AG20443 (cell line): ENCODE data around the gene BBS9.
A peak's percentile ranks its signal among the peaks of the same experiment; 100 is the strongest.
"Not testable (repeated sequence)": the region's sequence is repeated elsewhere in the genome, so short reads cannot be mapped to it uniquely, and the experiment has no call there.

ENCODE experiments used
- DNase-seq: peaks from one replicate; pipeline ENCODE4 v3.0.0; 2012; ENCODE audit warnings: low spot score, mixed read lengths

The BBS9 gene

DNA sequence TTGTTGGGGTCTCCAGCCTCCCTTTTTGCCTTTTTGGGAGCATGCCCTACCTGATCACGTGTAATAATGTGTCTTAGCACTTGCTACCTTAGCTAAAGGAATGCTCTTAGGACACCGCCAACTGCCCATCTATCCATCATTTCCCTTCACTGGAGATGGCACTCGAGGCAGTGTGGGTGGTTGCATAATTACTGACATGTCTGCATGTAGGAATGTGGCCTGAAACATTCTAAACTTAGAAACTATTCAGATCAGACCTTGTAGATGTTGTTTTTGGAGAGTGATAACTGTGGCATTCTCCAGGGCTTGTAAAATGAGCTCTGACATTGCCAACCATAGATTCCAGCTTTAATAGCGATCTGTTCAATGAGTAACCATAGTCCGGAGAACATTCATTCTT lies 365.8 kb downstream of the BBS9 start:
- DNase-seq, result peak; percentile 65

DNA sequence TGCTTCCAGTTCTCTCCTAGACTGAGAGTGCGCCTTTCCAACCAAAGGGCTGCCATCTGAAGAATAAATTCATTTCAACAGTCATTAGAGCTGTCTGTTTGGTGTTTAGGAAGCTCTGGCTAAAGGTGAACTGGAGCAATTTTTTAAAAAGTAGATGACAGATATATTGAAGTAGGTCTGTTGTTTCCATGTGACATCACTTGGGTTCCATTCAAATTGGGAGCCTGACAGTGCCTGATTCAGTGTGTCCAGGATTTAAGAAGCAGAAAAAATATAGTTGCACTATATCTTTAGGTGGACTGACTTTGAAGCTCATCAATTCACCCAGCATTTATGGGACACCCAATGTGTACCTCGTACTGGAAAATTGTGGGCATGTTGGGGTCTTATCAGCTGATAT lies 367.7 kb downstream of the BBS9 start:
- DNase-seq, result no peak

DNA sequence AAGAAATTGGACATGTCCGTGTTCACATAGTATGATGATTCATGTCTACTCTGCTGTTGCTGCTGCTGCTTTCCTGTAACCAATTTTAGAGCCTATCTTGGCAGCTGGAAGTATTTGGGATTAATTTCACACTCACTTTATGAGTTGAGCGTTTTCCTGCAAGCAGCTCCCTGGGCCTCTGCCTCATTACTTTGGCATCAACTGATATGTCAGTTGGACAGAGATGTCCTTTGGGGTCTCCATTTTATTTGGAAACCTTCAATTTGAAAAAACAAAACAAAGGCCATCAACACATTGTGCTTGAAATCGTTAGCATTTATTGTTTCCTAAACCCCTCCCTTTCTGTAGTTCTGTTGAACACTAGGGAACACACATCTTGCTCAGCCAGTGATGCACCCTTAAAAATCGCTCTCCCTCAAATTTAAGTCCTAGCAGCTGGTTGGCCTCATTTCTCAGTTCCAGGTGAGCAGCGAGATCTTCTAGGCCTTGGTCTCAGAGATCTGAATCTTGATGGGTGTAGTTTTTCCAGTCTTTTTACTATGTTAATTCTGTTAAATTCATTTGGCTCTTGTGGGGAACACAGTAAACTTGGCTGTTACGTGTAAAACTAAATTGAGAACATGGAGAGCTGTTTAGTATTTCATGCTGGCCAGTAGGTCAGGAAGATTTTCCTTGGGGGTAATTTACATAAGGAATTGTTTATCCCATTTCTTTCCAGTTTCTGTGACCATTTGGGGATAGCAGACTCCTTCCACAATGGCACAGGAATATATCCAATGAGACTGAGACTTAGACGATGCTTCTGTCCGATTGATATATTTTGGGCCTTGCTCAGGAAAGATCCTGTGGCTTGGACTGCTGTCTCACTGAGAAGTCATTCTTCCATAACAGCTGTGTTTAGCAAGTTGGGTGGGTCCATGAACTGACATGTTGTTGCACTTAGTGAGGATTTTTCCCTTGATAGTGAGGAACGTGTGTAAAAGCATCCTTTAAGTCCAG lies 371.6 kb downstream of the BBS9 start:
- peak; percentile 32 for DNase-seq

DNA sequence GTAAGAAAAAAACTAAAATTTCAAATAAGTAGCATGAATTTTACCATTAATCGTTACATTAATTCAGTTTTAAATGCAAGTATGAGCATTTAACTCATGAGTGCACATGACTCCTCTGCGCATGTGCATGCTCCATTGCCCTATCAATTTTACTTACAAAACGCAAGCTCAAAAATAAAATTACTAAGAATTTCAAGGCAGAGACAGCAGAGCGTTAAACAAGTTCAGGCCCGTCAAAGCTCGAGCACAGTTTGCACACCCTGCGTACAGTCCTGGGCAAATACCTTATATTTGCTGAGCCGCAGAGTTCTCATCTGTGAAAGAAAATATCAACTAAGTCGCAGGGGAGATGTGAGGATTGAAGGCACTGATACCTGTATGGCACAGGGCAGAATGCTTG lies 373.6 kb downstream of the BBS9 start:
- no peak for DNase-seq

DNA sequence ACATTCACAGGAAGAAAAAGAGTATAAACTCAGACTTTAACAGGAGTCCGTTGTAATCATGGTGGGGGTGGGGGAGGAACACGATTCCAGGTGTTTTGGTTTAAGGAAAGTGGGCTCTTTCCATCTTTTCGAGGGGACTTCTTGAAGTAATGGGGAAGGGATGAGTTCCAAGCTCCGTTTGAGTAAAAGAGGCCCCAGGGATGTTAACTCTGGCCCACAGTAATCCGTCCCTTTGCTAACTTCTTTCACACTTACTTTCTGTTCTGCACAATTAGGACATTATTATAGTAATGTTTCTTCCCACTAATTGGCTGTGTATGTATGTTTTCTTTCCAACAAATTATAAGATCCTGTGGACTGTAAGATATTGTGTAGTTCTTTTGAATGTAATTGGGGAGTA lies 374.4 kb downstream of the BBS9 start:
- no peak for DNase-seq

DNA sequence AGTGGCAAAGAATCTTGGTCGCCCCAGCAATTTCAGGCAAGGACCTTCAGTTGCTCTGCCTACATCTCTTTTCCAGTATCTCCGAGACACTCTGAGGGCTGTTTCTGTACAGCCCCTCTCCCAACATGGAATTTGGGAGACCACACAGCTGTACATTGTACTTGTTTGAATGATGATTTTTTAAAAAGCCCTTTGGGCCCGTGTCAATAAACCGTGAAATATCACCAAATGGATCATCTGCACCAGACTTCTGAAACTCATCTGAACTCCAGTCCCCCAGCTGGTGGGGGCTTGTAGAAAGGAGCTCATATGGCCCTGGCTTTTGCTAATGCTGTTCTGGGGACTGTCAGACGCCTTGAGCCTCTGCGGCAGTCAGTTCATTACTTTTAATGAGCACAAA lies 374.9 kb downstream of the BBS9 start:
- DNase-seq, result no peak

DNA sequence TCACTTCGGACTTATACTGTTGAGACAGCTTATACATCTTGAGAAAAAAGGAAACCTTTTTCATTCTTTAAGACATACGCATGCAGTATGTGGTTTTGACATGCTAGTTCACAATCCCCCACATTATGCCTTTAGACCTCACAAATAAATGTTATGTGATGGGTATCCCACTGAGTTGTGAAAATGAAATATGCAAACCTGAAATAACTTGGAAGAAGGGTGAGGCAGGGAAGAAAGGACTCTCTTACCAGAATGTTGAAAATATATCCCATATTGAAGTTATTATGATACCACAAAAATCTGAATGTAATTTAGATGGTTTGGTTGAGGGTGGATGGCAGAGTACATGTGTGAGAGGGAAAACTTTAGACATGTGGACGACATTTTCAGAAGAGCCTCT lies 379.8 kb downstream of the BBS9 start:
- DNase-seq, result no peak

DNA sequence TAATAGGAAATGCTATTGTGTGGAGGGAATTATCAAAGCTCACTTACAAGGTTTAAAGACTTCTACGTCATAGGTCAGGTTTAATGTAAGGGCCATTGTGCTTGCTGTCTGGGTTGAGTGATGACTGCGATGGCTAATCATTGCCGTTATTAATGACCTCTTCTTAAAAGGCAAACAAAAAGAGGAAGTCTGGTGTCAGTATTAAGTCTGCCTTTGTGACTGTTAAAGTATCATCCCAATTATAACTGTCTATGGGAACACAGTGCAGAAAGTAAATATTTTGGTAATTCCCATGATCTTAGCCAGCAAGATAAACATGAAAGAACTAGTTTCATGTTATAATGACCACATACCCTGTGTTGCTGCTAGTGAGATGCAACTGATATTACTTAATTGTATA lies 382.4 kb downstream of the BBS9 start:
- DNase-seq, result no peak

DNA sequence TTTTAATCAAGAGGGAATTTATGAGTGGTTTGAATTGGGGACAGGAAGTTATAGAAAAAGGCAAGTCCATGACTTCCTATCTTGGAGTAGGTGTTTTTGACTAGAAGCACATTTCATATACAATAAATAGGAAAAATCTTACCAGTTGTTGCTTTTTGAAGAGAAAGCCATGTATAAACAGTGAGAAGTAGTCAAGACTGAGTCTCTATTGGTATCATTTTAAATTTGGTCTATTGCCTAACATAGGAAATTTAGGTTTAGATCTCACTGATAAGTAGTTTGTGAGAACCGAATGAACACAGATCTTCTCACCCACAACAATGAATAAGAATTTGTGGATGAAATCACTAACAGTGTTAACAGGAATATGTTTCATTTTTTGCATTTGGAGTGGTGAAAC lies 387.2 kb downstream of the BBS9 start:
- DNase-seq, result no peak

DNA sequence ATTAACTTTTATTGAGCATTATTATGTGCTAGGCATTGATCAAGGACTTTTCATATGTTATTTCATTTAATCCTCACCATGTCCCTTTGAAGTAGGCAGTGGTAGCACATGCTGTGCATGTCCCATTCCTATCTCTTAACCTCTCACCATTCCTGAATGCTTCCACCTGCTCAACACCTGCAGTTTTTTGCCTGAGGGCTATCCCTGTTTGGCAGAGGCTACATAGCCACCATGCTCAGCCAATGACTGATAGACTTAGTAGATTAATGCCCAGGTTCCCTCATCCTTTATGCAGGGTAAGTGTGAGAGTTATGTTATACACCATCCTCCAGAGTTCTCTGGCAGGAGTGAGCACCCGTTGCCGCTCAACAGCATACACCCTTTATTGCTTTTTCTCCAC lies 387.8 kb downstream of the BBS9 start:
- DNase-seq, result no peak

DNA sequence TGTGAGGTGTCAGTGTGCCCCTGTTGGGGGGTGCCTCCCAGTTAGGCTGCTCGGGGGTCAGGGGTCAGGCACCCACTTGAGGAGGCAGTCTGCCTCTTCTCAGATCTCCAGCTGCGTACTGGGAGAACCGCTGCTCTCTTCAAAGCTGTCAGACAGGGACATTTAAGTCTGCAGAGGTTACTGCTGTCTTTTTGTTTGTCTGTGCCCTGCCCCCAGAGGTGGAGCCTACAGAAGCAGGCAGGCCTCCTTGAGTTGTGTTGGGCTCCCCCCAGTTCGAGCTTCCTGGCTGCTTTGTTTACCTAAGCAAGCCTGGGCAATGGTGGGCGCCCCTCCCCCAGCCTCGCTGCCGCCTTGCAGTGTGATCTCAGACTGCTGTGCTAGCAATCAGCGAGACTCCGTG lies 397.6 kb downstream of the BBS9 start:
- DNase-seq, result not testable (repeated sequence)

DNA sequence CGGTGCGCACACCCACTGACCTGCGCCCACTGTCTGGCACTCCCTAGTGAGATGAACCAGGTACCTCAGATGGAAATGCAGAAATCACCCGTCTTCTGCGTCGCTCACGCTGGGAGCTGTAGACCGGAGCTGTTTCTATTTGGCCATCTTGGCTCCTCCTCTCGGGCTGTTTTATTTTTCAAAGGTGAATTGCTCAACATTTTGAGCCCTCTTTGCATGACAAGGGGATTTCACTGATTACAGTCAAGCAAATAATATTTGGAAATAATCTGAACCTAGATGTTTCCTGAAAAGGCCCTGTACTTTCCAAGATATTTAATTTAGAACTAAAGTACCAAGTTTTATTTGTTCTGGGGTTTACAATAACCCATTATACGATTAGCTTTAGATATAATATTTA lies 398.2 kb downstream of the BBS9 start:
- DNase-seq, result not testable (repeated sequence)

DNA sequence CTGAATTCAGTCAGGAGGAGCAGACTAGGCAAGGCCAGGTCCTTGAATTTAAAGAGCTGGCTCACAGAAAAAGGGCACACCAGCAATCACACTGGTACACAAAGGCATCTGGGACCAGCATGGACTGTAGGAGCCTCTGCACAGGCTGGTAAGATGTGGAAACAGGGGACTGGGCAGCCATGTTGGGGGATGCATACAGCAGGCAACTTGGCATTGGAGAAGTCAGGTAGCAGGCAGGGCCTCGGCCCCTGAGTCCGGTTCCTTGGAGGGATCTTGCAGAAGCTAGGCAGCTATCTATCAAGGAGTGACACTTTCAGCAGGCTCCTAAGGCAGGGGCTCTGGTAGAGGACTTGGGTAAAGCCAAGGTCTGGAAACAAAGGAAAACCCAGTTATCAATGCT lies 399.7 kb downstream of the BBS9 start:
- no peak for DNase-seq

DNA sequence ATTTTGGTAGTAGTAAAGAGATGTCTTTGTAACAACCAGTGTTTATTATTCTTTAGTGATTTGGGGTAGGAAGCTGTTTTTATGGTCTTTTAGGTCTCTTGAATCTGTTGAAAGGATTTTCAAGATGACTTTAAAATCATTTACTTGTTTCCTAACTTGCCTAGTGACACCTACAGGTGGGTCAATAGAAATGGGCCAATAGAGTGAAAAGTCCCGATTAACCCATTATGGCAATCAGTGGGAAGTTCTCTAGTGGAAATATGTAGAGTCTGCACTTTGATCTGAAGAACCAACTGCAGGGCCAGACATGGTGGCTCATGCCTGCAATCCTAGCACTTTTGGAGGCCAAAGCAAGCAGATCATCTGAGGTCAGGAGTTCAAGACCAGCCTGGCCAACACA lies 401.3 kb downstream of the BBS9 start:
- DNase-seq, result no peak

DNA sequence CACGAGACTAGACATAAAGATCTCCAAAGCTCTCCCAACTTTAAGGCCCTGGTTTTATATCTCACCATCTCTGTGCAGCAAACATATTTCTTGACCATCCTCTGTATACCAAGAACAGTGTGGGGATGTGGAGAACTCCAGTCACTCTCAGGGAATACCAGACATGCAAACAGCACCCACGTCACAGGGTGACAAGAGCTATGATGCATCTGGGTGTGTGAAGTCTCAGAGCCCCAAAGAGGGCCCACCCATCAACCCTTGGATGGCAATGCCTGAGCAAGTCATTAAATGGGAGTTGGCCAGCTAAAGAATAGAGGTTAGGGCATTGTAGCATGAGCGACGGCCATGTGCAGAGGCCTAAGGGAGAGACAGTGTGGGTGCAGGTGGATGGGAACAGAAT lies 402.5 kb downstream of the BBS9 start:
- no peak for DNase-seq

DNA sequence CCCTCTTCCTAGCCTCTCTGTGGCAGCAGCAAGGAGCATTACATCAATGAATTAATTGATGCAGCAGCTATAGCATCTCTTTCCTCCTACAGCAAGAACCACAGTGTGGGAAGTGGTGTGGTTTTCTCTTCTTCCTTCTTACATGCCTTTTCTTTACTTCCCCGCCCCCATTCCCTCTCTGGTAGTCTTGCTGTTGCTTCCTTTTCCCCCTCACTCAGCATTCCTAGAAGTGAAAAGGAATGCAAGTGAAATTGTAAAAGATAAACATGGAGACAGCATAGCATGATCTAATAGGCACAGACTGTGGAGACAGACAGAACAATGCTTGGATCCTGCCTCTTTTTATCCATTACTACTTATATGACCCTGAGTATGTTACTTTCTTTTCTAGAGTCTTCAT lies 405.5 kb downstream of the BBS9 start:
- no peak for DNase-seq

DNA sequence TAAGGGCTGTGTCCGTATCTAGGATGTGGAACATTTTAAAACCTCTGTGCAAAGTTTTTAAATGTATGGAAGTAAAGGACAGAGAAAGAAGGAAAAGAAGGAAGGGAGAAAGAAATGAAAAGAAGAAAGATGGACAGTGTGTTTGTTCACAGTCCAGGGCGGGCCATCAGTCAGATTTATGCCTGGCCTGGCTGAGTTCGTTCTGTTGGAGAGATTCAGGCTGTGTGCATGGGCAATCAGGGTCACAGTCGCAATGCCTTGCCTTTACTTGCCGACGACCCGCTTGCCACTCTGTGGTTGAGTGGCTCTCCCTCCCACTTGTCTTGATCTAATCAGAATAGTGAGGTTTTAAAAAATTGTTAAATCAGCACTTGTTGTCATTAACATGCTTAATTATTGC lies 406.6 kb downstream of the BBS9 start:
- DNase-seq, result no peak

DNA sequence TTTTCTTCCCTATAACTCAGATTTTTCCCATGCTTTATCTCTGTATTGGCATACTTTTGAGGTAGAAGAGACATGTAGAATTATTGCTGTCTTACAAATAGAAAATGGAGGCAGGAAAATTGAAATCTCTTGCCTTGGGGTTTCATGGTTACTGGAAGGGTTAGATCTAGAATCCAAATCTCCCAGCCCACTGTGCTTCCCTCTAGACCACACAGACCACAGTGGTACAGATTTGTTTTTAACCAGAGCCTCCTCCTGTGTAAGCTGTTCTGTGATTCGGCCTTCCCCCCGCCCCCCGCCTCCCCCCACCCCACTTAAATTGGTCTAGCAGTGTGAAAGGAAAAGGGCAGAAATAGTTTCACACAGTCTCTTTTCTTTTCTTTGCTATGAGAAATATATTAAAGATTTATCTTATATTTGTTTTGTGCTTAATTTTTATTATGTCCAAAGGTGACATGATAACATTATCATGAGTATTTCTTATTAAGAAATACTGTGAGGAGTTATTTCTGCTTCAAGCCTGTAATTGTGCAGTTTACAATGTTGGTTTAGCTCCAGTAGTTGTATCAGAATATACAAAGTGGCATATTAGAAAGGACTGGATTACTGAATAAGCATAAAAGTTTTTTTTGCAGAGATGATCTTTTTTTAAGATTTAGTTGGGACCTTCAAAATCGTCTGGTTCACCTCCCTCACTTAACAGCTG lies 407.2 kb downstream of the BBS9 start:
- no peak for DNase-seq

DNA sequence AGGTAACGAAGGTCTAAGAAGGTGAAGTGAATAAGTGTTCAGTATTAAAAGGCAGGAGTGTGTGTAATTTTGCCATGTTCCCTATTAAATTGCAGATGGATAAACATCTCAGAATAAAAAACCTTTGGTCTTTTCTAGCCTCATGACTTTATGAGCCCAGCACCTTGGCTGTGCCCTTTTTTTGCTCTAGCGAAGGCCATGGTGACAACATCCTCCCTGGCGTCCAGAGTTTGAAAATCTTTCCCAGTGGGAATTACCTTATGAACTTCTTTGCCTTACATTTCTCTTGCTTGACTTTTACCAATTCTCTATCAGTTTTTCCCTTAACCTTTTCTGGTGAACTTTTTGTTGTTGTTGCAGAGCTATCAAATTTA lies 407.7 kb downstream of the BBS9 start:
- DNase-seq, result no peak

DNA sequence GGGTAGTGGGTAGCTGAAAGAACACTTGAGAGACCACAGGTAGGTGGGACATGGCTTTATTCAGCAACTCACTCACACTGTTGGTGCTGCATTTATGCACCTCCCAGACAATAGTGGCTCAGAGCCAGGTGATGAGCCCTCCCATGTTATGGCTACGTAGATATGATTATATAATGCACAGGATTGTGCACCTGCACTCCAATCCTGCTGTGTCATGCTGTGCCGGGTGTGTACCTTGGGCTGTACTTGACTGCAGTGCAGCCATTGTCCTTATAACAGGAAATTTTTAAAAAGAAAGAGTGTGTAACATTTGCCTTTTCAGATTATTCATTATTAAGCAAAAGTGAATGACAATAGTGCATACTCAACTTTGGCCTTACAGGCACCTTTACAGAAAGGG lies 409.8 kb downstream of the BBS9 start:
- DNase-seq, result no peak

DNA sequence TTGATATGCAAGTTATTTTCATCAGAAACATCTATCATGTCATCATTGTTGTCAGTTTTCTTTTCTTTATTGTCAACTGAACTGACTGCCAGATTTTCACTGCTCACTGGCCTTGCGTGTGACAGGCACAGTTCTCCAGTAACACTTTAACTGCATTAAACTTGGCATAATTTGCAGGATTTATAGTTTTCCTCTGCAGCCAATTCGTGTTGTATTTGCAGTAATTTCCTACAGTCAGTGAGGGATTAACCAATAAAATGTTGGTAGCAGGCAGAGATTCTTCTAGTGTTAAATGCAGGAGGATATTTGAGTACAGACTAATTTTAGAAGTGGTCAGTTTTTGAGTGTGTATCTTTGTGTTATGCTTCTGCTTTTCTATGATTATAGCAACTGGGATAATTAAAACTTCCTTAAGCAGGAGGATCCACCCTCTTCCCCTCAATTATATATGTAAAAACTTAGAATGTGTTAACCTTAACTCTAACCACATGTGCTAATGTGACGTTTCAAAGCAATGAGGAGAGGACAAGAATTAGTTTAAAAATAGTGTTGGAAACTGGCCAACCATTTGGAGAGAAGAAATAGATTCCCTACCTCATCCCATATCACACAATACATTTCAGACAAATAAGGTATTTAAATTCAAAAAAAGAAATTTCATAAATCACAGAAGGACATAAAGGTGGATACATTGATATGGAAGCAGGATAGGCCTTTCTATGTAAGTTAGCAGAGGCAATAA lies 410.5 kb downstream of the BBS9 start:
- no peak for DNase-seq

DNA sequence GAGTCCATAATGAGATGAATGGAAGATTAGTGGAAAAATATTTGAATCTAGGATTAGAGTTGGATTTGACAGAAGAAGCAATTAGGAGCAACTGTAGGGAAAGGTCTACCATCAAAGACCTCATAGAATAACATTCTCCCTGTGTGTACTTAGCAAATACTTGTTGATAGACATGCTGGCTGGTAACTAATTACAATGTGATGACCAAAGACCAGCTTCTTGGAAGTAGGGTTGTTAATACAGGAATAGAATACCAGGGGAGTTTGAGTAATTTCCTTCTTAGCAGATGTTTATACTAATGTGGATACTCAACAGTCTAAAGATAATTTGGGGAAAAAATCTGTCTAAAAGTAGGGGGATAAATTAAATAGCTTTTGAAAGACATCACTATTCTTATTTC lies 418.5 kb downstream of the BBS9 start:
- DNase-seq, result no peak

DNA sequence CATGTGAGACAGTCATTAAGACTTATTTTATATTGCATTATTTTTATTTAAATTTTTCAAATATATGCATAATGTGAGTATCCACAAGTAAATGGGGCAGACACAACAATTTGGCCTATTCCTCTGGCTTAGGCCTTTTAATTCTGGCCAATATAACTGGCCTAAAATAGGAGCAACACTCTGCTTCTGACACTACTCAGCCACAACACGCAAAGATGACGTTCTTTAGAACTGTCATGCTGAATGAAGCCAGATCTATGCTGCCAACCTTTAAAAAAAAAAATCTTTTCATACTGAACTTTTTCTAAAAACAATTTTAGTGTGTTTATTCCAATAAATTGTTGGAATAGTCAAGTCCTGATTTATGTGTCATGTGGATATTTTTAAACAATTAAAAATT lies 421.0 kb downstream of the BBS9 start:
- DNase-seq, result peak; percentile 33
